C4-2B (cell line): ENCODE data around the gene HPD.

Experiments
- H3K27ac ChIP-seq: fragments of 450-650 bp; 2 replicates; pipeline ENCODE4 v1.5.1; 2017
- ZFX ChIP-seq: fragments of 450-650 bp; IDR thresholded peaks from 2 replicates; pipeline ENCODE4 v1.6.1; 2017
- TF ChIP-seq, protein P1 (sequence below): fragments of 450-650 bp; conservative IDR thresholded peaks from 2 replicates; pipeline ENCODE4 v1.5.1; 2017; ENCODE audit warnings: mild to moderate bottlenecking

HPD gene

GRCh38 chr12:121811434-121812319 is 47.0 kb downstream of the HPD start:
- peak overlapping the region; percentile 76 for H3K27ac ChIP-seq
- no peak for TF ChIP-seq ZFX
- TF ChIP-seq, protein P1, sequence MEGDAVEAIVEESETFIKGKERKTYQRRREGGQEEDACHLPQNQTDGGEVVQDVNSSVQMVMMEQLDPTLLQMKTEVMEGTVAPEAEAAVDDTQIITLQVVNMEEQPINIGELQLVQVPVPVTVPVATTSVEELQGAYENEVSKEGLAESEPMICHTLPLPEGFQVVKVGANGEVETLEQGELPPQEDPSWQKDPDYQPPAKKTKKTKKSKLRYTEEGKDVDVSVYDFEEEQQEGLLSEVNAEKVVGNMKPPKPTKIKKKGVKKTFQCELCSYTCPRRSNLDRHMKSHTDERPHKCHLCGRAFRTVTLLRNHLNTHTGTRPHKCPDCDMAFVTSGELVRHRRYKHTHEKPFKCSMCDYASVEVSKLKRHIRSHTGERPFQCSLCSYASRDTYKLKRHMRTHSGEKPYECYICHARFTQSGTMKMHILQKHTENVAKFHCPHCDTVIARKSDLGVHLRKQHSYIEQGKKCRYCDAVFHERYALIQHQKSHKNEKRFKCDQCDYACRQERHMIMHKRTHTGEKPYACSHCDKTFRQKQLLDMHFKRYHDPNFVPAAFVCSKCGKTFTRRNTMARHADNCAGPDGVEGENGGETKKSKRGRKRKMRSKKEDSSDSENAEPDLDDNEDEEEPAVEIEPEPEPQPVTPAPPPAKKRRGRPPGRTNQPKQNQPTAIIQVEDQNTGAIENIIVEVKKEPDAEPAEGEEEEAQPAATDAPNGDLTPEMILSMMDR = peak; percentile 98

DNA sequence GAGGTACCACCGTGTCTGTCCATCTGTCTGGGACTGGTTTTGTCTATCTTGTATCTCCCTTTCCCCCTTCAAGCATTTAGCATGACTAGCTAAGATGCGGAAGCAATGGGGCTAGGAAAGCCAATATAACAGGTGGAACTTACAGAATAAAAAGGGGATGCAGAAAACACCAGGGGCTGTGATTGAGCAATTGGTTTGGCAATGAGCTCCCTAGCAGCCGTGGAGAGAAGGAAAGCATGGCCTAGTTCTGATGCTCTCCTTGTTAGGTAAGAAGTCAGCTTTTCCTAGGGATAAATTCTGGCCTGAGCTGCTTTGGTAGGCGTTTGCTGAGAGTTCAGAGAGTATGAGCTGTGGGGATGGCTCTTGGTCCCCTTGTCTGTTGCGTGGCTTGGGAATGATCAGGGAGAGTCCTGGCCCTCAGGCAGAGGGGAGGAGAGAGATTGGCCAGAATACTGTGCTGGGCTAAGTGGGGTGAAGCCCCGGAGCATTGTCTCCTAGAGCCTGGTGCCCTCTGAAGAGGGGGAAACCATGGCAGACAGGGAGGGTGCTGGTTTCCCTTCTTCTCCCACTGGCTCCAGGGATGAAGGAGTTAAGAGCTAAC is 47.7 kb downstream of the HPD start:
- H3K27ac ChIP-seq = peak overlapping the region; percentile 76
- TF ChIP-seq ZFX = no peak
- TF ChIP-seq, protein P1 = no peak

DNA sequence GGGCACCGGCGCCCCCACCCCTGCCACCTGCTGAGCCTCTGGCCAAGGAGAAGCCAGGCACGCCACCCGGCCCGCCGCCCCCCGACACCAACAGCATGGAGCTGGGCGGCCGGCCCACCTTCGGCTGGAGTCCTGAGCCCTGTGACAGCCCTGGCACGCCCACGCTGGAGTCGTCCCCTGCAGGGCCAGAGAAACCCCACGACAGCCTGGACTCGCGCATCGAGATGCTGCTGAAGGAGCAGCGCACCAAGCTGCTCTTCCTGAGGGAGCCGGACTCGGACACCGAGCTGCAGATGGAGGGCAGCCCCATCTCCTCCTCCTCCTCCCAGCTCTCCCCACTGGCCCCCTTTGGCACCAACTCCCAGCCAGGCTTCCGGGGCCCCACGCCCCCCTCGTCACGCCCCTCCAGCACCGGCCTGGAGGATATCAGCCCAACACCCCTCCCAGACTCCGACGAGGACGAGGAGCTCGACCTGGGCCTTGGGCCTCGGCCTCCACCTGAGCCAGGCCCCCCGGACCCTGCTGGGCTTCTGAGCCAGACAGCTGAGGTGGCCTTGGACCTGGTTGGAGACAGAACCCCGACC is 48.3 kb downstream of the HPD start:
- peak overlapping the region; percentile 76 for H3K27ac ChIP-seq
- TF ChIP-seq ZFX = no peak

DNA sequence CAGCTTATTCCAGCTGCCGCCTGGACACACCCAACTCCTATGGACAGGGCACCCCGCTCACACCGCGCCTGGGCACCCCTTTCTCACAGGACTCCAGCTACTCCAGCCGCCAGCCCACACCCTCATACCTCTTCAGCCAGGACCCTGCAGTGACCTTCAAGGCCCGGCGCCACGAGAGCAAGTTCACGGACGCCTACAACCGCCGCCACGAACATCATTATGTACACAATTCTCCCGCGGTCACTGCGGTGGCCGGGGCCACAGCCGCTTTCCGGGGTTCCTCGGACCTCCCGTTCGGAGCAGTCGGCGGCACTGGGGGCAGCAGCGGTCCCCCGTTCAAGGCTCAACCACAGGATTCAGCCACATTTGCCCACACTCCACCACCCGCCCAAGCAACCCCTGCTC is 48.9 kb downstream of the HPD start:
- no peak overlapping the region for H3K27ac ChIP-seq
- TF ChIP-seq, protein P1 = no peak
- no peak for TF ChIP-seq ZFX

DNA sequence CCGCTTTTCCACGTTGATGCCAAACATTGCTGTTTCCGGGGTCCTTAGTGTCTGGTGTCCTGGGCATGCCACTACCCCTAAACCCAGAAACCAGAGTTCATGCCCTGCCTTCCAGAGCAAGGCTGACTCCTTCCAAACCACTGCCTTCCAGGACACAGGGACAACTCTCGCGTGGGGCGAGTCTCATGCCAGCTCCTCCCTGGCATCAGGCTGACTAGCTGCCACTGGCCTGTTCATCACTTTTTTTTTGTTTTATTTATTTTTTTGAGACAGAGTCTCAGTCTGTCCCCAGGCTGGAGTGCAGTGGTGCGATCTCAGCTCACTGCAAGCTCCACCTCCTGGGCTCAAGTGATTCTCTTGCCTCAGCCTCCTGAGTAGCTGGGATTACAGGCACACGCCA is 50.0 kb downstream of the HPD start:
- H3K27ac ChIP-seq = no peak overlapping the region
- TF ChIP-seq, protein P1 = no peak
- no peak for TF ChIP-seq ZFX

DNA sequence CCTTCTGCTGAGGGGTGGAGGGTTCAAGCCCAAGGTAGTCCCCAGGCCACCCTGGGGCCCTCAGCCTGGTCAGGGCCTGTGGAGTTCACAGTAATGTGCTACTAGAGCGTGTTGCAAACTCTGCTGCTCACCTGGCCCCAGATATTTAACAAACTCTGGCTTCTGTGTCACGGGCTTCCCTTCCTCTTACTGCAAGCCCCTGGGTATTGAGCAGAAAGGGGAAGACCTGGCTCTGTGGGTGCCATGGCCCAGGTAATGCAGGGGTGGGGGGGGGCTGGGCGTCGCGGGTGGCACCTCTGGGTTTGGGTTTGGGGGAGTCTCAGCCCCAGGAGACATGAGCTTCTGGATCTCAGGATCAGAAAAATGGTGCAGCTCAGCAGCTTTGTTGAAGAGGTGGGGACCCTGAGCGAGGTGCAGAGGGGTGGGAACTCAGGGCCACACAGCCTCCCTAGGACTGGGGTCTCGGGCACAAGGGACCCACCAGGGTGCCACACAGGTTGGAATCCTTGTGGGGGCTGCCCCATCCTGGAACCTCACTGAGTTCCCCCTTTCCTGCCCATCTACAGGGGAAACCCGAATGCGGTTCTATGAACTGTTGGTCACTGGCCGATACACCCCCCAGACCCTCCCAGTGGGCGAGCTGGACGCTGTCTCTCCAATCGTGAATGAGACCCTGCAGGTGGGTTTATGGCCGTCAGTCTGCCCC is 50.9 kb downstream of the HPD start:
- TF ChIP-seq ZFX = no peak
- TF ChIP-seq, protein P1 = no peak
- no peak overlapping the region for H3K27ac ChIP-seq

DNA sequence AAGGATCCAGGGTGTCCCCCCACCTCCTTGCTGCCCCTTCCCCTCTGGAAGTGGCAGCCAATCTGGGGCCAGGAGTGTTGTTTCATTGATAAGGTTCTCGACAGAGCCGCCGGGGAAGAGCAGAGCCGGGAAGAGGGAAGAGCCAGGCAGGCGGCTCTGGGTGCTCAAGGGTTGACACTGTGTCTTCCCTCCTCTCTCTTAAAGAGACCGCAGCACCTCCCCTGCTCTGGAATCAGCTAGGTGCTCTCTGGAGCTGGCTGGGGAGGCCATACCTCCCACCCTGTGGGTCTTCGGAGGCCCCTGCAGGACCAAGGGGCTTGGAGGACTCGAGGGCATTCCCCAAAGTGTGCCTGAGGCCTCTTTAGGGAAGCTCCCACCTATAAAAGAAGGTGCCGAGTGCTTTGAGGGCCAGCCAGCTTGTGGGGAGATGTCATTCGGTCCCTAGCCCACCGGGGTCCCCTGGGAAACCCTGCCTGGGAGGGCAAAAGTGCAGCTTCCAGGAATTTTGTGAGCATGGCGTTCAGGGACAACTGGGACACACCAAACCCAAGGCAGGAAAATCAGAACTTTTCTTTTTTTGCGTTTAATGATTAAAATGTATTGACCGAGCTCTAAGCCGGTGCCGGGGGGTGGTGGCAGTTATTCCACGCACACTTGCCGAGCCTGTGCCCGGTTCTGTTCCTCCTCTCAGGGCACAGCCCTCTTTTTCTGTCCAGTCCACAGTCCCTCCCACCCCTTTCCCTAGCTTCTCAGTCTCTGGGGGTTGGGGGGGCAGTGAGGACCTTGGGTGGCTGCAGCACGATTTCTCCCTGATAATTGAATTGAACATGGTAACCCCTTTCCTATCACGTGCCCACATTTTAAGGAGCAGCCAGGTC is 51.9 kb downstream of the HPD start:
- H3K27ac ChIP-seq = no peak overlapping the region
- TF ChIP-seq, protein P1 = no peak
- TF ChIP-seq ZFX = no peak
